Lower lobe of right lung (tissue), 2 donors: ENCODE measurements around the gene DNAJC24. TPM values are rescaled to one million over a fixed set of nuclear protein-coding genes. Genes with fewer than 3 reads are reported as not detected.

Experiments
- ATAC-seq, 2 donors: fragments of 200-7000 bp; cut with Tn5 transposase; one replicate each; pipeline ENCODE4 v1.9.1; 2020 to 2022; ENCODE audit warnings: mild to moderate bottlenecking in 2 of 2, moderate library complexity in 2 of 2
- DNase-seq: peaks from one replicate; pipeline ENCODE4 v3.0.0-alpha.2; 2020
- H3K27ac ChIP-seq: fragments of 200-600 bp; one replicate; pipeline ENCODE4 v1.8.0; 2022
- H3K27me3 ChIP-seq: fragments of 200-600 bp; one replicate; pipeline ENCODE4 v1.8.0; 2022; ENCODE audit warnings: low read depth
- H3K36me3 ChIP-seq: fragments of 200-600 bp; one replicate; pipeline ENCODE4 v1.8.0; 2022; ENCODE audit warnings: mild to moderate bottlenecking
- H3K4me1 ChIP-seq: fragments of 200-600 bp; one replicate; pipeline ENCODE4 v1.8.0; 2022
- H3K4me3 ChIP-seq: fragments of 200-600 bp; one replicate; pipeline ENCODE4 v1.8.0; 2022; ENCODE audit warnings: mild to moderate bottlenecking
- H3K9me3 ChIP-seq: fragments of 200-600 bp; one replicate; pipeline ENCODE4 v1.8.0; 2022
- CTCF ChIP-seq: fragments of 200-600 bp; IDR thresholded peaks from one replicate; pipeline ENCODE4 v1.8.0; 2022; ENCODE audit warnings: antibody characterized with exemption, mild to moderate bottlenecking
- intact Hi-C: fragments of 100-400 bp; cut with DNase I; formaldehyde crosslinking; loops from one replicate; pipeline ENCODE4 v1.11.0; 2022
- total RNA-seq: library from RNA; stranded (reverse); fragmentation: NEBNext Ultra II Directional; extraction: Animal tissue kit (Norgen Biotek cat#: 25700); gene quantifications from one replicate; pipeline ENCODE4 v1.2.1, GENCODE V29; 2021
- donor health status: DM: no; HTN: yes; CAD: no; lungs with severe emphysema.

Gene DNAJC24
- total RNA-seq, 1 donor from 2014 or later = 16.3 TPM

DNA sequence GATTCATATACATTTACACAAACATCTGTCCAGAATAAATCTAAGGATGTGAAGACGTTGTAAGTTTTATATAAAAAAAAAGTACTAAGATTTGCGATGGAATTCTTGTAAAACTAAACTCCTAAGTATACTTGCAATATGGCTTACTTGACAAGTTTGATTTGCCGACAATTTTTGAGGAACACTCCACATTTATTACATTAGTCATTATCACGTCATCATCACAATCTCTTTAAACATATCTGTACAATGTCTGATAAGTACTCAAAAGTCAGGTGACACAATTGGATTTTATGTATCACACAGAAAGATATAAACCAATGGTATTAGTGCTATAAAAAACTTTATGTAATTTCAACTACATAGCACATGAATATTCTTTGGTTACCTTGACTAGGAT lies 109.4 kb downstream of the DNAJC24 start:
- TF ChIP-seq CTCF = no peak
- no peak for ATAC-seq
- Histone ChIP-seq H3K4me1 (no peaks in the 10 kb centered on the region), H3K9me3 (no peaks in the 10 kb centered on the region), H3K36me3 (no peaks in the 10 kb centered on the region), H3K27ac (no peak overlapping the region), H3K4me3 (no peak overlapping the region), H3K27me3 (no peaks in the 10 kb centered on the region)
- no peak for DNase-seq
- intact Hi-C loops = no loop called here

DNA sequence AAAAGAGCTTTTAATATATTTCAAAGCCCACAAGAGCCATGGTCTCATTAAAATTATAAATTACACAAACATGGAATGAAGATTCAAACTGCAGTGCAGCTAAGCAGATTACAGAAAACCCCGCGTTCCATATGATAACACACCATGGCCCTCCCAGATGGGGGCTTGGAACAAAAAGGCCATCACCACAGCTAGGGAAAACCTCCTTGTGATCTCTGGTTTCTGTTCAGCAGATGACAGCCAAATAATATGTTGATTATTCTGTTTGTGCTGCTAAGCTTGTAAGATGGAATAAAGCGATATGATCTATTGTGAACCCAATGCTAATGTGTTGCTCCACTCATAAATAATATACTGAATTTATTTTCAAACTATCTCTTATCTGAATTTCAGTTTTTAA lies 111.3 kb downstream of the DNAJC24 start:
- intact Hi-C loops = no loop called here
- ATAC-seq = no peak
- H3K27me3 ChIP-seq = no peaks in the 10 kb centered on the region

More for the DNA sequence above, 111.3 kb downstream of the DNAJC24 start:
- no peak for TF ChIP-seq CTCF
- H3K4me3 ChIP-seq = no peak overlapping the region
- no peak overlapping the region for H3K27ac ChIP-seq
- no peak for DNase-seq
- no peaks in the 10 kb centered on the region for H3K4me1 ChIP-seq
- no peaks in the 10 kb centered on the region for H3K36me3 ChIP-seq
- H3K9me3 ChIP-seq = no peaks in the 10 kb centered on the region

Other genes starting within 250 kb of the DNAJC24 start
- gene DCDC1, start 121 bp upstream of the DNAJC24 start, total RNA-seq = 4.1 TPM
- 14.4 TPM for gene IMMP1L, start 139.8 kb downstream of the DNAJC24 start, total RNA-seq
- 22.1 TPM for gene ELP4, start 139.9 kb downstream of the DNAJC24 start, total RNA-seq